Iris pigment epithelial cell (primary cell): ENCODE results near the gene RBBP6.
A peak's percentile ranks its signal among the peaks of the same experiment; 100 is the strongest.

Experiments used
- DNase-seq: peaks from one replicate; pipeline ENCODE4 v3.0.0-alpha.2; 2011; ENCODE audit warnings: low read depth

RBBP6 gene

GRCh38 chr16:24524855-24525677, 14.3 kb upstream of the RBBP6 start:
- peak; percentile 47 for DNase-seq

GRCh38 chr16:24525970-24526559, 13.3 kb upstream of the RBBP6 start:
- DNase-seq = no peak

GRCh38 chr16:24526701-24527495, 12.5 kb upstream of the RBBP6 start:
- DNase-seq = no peak

- no peak for DNase-seq
Observed at GRCh38 chr16:24531166-24531565, 8.2 kb upstream of the RBBP6 start.

GRCh38 chr16:24534620-24535019, 4.7 kb upstream of the RBBP6 start:
- DNase-seq = no peak

GRCh38 chr16:24535827-24536226, 3.5 kb upstream of the RBBP6 start:
- no peak for DNase-seq

- DNase-seq = no peak
Observed at GRCh38 chr16:24536671-24537070, 2.7 kb upstream of the RBBP6 start.

- DNase-seq = no peak
Observed at GRCh38 chr16:24537474-24538337, 1.7 kb upstream of the RBBP6 start.

- peak; percentile 85 for DNase-seq
Observed at GRCh38 chr16:24538756-24539294, 541 bp upstream of the RBBP6 start.

- DNase-seq = peak; percentile 47
Observed at GRCh38 chr16:24539850-24540601, 660 bp downstream of the RBBP6 start.

- DNase-seq = no peak
Observed at GRCh38 chr16:24540602-24541210, 1.3 kb downstream of the RBBP6 start.

- DNase-seq = no peak
Observed at GRCh38 chr16:24541233-24541933, 2.0 kb downstream of the RBBP6 start.

- no peak for DNase-seq
Observed at GRCh38 chr16:24543949-24544348, 4.6 kb downstream of the RBBP6 start.

- no peak for DNase-seq
Observed at GRCh38 chr16:24544640-24545039, 5.3 kb downstream of the RBBP6 start.

GRCh38 chr16:24550295-24550694, 10.9 kb downstream of the RBBP6 start:
- DNase-seq = no peak

- DNase-seq = no peak
Observed at GRCh38 chr16:24552705-24553246, 13.4 kb downstream of the RBBP6 start.

- no peak for DNase-seq
Observed at GRCh38 chr16:24553983-24554382, 14.6 kb downstream of the RBBP6 start.

- DNase-seq = no peak
Observed at GRCh38 chr16:24555346-24555872, 16.0 kb downstream of the RBBP6 start.

GRCh38 chr16:24562811-24563210, 23.4 kb downstream of the RBBP6 start:
- DNase-seq = no peak
